Activated T-helper 1 cell treated with Interleukin-2 at 50 U/mL for 16 hours (primary cell): Measurements from ENCODE around the gene ARL9.
A peak's percentile ranks its signal among the peaks of the same experiment; 100 is the strongest.

Experiments
- DNase-seq: peaks from one replicate; pipeline ENCODE4 v3.0.0-alpha.2; 2020; ENCODE audit warnings: low read depth

The ARL9 gene

DNA sequence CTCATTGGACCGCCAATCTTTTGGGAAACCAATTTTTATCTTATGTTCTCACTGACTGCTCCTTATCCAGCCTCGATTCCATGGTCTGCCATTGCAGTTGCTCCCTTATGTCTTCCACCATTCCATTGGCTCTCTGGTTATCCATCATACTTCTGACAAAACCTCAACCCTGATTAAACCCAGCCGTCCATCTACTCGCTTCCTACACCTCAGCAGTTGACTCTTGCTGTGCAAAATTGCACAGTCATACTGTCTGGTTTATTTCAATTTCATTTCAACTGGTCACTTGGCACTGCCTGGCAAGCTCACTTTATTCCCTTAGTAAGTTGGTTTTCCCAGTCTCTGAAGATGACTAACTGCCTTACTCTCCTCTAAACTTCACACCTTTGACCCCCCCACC, 26.2 kb downstream of the ARL9 start:
- no peak for DNase-seq

- DNase-seq = no peak
These were observed 26.6 kb downstream of the ARL9 start for GRCh38 chr4:56532239-56532638.

GRCh38 chr4:56535915-56536314, 30.3 kb downstream of the ARL9 start:
- no peak for DNase-seq

DNA sequence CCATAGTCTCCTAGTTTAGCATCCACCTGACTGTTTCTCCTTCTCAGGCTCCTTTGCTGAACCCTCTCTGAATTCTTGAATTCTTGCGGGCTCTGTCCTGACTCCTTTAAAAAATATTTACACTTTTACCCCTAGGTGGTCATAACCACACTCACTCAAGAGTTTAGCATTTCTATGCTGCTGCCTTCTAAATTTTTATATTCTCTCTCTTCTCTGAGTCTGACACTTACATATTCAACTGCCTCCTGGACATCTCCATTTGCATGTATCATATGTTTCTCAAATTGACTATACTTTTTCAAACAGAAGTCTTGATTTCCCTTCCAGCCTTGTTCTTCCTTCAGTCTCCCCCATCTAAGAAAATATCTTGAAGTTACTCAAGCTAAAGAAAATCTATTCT, 31.6 kb downstream of the ARL9 start:
- no peak for DNase-seq

GRCh38 chr4:56540826-56541225, 35.2 kb downstream of the ARL9 start:
- no peak for DNase-seq

GRCh38 chr4:56544573-56545131, 39.1 kb downstream of the ARL9 start:
- DNase-seq = peak; percentile 78

DNA sequence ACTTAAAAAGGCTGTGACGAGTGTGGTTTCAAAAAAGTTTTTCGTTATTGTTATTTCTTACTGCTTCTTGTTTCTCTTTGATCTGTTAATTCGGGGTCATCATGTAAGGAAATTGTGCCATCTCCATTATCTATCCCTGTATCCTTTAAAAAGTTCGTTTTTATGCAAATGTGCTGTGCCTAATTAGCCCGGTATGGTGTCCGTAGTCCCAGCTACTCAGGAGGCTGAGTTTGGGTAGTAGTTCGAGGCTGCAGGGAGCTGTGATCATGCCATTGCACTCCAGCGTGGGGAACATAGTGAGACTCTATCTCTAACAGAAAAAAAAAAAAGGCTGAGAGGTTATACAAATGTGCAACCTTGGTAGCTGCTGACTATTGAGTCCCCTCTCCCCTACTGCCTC, 45.1 kb downstream of the ARL9 start:
- DNase-seq = no peak

DNA sequence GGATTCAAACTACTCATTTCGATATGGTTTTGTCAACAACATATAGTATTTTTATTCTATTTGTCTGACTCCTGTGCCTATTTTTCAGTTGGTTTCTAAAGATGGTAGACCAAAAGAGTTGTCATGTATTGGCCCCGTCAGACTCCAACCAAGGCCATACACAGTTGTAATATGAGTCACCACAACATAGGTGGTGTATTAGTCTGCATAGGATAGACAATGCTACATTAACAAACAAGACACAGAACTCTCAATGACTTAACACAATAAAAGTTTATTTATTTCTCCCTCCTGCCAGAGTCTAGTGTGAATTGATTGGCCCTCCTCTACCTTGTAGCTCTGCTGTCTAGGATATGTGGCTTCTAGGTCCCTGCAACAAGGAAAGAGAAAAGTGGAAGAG, 45.9 kb downstream of the ARL9 start:
- DNase-seq = no peak

DNA sequence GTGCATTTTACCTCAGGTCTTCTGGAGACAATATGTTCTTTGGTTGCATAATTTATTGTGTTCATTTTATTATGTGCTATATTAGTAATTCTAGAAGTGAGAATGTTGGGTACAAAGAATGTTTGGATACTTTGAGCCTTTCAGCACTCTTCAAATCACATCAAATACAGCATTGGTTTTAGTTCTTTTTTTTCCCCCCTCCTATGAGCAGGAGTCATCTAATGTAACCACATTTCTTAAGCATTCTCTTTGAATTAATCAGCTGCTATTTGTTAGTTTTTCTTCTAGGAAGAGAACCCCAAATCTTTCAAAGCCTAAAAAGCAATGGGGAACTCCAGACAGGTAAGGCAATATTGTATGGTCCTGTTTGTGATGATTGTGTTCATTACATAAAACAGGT, 46.7 kb downstream of the ARL9 start:
- no peak for DNase-seq

DNA sequence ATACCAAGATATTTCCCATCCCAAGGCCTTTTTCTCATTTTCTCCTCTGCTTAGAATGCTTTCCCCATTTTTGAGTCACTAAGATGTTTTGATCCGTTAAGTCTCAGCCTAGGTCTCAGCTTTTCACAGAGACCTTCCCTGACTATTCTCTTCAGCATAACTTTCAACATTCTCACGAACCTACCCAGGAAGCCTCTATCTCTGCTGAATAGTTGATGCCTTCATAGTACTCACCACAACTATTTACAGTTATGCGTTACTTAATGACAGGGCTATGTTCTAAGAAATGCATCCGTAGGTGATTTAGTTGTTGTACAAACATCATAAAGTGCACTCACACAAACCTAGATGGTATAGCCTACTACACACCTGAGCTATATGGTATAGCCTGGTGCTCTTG, 64.5 kb downstream of the ARL9 start:
- DNase-seq = no peak
